Measurements from ENCODE around the gene ANKRD45.
"Not testable (repeated sequence)": the region's sequence is repeated elsewhere in the genome, so short reads cannot be mapped to it uniquely, and the experiment has no call there.

The ANKRD45 gene

DNA sequence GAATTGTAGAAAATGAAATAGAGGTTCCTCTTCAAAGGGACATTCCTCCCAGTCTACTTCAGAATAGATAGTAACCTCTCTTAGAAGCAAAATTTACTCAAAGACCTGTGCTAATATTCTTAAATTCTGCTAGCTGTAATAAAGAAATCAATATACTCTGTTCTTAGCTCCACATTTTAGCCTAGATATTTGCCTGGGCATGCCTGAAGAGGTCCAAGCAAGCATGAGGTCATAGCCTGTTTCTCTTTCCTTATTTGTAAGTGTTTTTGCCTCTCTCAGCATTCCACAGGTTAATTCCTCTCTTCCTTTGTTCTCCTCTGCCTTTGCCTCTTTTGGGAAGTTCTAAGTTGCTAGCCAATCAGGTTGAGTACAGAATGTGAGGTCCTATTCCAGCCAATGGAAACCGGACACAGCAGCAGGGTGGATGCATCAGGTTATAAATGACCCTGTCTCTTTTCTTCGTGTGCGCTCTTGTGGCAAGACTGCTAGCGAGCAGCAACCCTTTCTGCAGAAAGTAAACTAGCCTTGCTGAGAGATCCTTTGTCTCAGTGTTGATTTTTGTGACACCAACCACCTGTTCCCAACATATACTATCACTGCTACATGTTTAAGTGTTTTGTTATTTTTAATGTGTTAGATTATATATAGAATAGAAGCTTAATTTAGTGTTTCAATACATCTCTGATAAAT, 27.1 kb downstream of the ANKRD45 start:
- not testable (repeated sequence) for DNase-seq

DNA sequence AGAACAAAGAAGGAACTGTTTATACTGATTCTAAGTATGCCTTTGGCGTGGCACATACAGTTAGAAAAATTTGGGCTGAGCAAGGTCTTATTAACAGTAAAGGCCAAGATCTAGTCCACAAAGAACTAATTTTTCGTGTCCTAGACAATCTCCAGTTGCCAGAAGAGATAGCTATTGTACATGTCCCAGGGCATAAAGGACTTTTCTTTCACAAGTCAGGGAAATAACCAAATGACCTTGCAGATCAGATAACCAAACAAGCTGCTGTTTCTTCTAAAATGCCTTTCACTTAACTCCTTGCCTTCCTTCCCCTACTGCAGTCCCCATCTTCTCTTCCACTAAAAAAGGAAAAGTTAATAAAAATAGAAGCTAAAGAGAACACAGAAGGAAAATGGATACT, 30.5 kb downstream of the ANKRD45 start:
- no peak for DNase-seq

GRCh38 chr1:173638043-173639021, 31.3 kb downstream of the ANKRD45 start:
- no peak for DNase-seq

GRCh38 chr1:173637236-173638042, 32.2 kb downstream of the ANKRD45 start:
- not testable (repeated sequence) for DNase-seq

GRCh38 chr1:173635116-173635515, 34.5 kb downstream of the ANKRD45 start, which contains the start of gene TEX50:
Gene TEX50, plus strand, starts transcription at chr1:173635338. Its CDS starts 184 bp downstream, at chr1:173635522.
- no peak for DNase-seq

DNA sequence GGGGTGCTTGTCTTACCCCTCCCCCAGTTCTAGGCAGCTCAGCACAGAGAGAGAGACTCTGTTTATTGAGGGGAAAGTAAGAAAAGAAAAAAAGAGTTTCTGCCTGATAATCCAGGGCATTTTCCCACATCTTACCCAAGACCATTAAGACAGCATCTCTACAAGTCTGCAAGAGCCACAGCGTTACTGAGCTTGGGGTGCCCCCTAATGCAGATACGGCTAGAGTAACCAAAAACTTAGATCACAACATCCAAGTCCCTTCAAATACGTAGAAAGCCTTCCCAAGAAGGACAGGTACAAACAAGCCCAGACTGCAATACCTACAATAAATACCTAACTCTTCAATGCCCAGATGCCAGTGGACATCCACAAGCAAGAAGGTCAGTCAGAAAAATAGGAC, 40.8 kb downstream of the ANKRD45 start:
- DNase-seq: no peak

- DNase-seq: no peak
These were observed 42.4 kb downstream of the ANKRD45 start for GRCh38 chr1:173627269-173627668.

- DNase-seq: no peak
These were observed 52.8 kb downstream of the ANKRD45 start for GRCh38 chr1:173616859-173617258.

DNA sequence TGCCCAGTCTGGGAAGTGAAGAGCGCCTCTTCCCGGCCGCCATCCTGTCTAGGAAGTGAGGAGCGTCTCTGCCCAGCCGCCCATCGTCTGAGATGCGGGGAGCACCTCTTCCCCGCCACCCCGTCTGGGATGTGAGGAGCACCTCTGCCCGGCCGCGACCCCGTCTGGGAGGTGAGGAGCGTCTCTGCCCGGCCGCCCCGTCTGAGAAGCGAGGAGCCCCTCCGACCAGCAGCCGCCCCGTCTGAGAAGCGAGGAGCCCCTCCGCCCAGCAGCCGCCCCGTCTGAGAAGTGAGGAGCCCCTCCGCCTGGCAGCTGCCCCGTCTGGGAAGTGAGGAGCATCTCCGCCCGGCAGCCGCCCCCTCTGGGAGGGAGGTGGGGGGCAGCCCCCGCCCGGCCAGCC, 56.6 kb downstream of the ANKRD45 start:
- DNase-seq: not testable (repeated sequence)

DNA sequence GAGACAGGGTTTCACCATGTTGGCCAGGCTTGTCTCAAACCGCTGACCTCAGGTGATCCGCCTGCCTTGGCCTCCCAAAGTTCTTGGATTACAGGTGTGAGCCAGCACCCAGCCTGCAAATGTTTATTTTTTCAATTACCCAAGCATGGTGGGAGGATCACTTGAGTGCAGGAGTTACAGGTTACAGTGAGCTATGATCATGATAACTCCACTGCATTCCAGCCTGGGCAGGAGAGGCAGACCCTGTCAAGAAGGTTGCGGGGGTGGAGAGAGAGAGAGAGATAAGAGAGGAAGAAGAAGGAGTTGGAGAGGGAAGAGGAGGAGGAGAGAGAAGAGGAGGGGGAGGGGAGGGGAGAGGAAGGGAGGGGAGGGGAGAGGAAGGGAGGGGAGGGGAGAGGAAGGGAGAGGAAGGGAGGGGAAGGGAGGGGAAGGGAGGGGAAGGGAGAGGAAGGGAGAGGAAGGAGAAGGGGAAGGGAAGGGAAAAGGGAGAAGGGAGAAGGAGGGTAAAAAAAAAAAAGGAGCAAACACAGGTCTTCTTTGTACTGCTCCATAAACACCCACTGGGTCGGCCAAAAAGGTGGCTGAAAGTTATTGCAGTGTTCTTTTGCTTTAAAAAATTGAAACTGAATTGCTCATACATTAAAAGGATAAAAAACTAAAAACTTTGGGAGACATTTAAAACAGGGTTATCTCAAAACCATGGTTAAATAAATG, 61.0 kb downstream of the ANKRD45 start:
- DNase-seq: no peak

DNA sequence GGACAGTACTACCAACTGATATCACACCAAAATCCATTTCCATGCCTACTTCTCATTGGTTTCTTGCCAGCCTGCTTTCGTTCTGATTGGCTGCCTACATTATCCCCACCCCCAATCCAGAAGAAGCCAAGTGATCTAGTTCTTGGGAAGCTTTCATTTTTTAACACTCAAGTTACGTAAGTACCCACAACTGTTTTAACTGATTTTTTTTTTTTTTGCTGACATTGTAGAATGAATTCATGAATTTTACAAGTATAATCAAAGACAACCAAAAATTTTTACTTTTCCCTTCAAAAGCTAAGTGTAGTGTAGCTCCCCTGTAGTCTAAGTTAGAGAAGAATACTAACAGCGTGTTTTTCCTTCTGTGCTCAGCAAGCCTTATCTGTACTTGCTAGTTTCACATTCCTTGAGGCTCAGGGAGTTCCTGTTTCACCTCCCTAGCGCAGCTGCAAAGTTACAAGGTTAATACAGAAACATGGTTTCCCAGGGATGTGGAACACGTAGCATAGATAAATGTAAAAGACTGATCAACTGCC, 66.5 kb downstream of the ANKRD45 start, which contains the start of gene SLC9C2:
TSS of gene SLC9C2 (minus strand) at position 17 of the 536 bp plus-strand sequence. CDS start 1,296 bp downstream, outside the sequence.
- DNase-seq: no peak

GRCh38 chr1:173601588-173601987, 68.1 kb downstream of the ANKRD45 start:
- no peak for DNase-seq

DNA sequence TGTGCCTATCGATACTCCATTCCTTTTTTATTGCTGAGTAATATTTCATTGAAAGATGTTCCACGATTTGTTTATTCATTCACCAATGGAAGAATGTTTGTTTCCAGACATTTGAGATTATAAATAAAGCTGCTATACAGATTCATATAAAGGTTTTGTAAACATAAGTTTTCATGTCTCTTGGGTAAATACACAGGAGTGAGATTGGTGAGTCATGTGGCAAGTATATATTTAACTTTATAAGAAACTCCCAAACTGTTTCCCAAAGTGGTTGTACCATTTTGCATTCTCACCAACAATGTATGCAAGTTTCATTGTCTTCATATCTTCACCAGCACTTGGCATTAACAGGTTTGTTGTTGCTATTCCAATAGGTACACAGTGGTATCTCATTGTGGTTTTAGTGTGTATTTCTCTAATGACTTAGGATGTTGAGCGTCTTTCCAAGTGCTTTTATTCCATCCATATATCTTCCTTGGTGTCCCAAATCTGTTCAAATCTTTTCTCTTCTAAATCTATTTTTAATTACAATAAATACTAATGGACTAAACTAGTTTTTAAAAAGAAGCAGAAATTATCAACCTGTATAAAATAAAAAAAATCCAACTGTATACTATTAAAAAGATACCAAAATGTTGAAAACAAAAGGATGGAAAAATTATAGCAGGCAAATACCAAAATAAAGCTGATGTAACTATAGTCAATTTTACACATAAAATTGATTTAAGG, 73.4 kb downstream of the ANKRD45 start:
- DNase-seq: no peak

GRCh38 chr1:173591138-173591537, 78.5 kb downstream of the ANKRD45 start:
- DNase-seq: not testable (repeated sequence)

DNA sequence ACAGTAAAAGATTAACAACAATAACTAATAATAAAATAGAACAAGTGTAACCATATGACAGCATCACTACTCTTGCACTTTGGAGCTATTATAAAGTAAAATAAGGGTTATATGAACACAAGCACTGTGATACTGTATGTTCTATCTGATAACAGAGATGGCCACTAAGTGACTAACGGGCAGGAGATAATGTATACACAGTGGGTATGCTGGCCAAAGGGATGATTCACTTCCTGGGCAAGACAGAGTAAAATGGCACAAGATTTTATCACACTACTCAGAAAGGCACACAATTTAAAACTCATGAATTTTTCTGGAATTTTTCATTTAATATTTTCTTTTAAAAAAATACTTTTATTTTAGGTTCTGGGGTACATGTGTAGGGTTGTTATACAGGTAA, 79.1 kb downstream of the ANKRD45 start:
- no peak for DNase-seq

DNA sequence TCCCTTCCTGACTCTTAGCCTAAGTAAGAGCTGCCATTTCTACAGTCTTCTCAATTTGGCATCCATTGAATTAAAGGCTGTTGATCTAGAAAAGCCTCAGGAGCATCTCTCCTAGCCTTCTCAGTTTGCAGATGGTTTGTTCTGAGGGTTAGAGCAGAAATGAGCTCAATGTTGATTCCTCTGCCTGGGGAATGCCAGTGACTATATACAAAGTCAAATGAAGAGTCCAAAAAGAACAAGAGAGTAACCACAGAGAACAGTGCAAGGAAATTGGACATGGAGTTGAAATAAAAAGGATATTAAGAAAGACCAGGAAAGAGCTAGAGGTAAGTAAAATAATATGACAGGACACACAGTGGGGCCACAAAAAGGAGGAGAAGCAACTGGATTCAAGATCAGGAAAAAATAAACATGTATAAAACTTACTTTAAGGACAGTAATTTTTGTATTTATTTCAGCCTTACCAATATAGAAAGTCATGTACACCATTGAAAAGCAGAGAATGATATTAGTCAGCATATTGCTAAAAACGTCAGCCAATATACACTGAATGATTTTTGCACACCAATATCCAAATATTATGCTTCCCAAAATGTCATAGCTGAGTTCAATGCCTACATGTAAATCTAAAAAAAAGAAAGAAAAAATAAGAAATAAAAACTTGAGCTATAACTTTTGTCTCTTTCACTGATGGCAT, 88.1 kb downstream of the ANKRD45 start:
- DNase-seq: no peak

GRCh38 chr1:173580658-173581057, 89.0 kb downstream of the ANKRD45 start:
- no peak for DNase-seq

DNA sequence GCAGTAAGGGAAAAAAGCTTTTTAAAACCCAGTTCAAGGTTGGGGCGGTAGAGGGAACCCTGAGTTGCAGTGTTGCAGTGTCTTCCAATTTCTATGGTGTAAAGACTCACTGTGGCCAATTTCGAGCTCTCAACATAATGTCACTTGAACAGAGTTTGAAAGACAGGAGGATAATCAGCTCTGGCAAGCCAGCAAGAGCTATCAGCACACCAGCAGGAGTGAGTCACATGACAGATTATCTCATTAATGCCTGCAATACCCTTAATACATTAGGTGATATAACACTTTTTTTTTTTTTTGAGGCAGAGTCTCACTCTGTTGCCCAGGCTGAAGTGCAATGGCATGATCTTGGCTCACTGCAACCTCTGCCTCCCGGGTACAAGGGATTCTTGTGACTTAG, 89.6 kb downstream of the ANKRD45 start:
- DNase-seq: no peak

DNA sequence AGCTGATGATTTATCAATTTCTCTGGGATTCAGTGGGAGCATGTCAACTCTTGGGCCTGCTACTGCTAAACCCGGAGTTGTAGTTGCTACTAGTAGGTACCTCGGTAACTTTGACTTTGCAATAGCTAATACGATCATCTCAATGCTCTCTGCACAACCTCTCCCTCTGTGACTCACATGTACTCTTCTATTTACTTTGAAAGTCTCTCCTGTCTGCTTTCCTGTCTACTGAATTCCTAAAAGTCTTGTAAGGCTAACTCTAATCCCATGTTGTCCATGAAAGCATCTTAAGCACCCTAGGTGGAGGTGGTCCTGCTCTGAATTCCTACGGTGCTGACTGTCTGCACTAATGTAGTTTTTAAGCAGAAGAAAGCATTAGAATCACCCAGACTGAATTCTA, 96.1 kb downstream of the ANKRD45 start:
- DNase-seq: no peak

GRCh38 chr1:173572201-173572873, 97.3 kb downstream of the ANKRD45 start:
- DNase-seq: no peak

Measured in activated CD4-positive, alpha-beta T cell treated with anti-CD3 and anti-CD28 coated beads, Interleukin-2, amount 50 U/mL, for 48 hours (primary cell).